DOHH2 (cell line): ENCODE data around the gene MSL2.

Source experiments
- EZH2phosphoT487 ChIP-seq: fragments of 200-600 bp; sonication (generic); IDR thresholded peaks from 2 replicates; pipeline ENCODE4 v1.6.1; 2017; ENCODE audit warnings: borderline replicate concordance, mild to moderate bottlenecking, antibody characterized with exemption, low read length, moderate library complexity, mixed read lengths
- TF ChIP-seq, protein P1 (sequence below): fragments of 200-600 bp; sonication (generic); IDR thresholded peaks from one replicate; pipeline ENCODE4 v1.5.1; 2014; ENCODE audit warnings: antibody characterized with exemption, mild to moderate bottlenecking, low read depth, low read length; ENCODE audit not compliant: poor library complexity, severe bottlenecking

DNA sequence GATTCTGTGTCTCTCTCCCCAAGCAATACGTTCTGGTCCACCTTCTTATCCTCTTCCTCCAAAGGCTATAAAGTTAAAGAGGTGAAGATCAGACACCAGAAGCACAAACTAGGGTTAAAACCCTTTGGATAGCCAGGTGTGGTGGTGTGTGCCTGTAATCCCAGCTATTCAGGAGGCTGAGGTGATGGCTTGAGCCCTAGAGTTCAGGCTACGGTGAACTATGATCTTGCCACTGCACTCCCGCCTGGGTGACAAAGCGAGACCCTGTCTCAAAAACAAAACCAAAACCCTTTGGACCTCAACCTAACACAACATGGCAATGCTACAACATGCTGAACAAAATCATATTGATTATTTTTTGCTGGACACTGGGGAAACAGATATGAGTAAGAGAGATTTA is 43.2 kb downstream of the MSL2 start:
- TF ChIP-seq, protein P1, sequence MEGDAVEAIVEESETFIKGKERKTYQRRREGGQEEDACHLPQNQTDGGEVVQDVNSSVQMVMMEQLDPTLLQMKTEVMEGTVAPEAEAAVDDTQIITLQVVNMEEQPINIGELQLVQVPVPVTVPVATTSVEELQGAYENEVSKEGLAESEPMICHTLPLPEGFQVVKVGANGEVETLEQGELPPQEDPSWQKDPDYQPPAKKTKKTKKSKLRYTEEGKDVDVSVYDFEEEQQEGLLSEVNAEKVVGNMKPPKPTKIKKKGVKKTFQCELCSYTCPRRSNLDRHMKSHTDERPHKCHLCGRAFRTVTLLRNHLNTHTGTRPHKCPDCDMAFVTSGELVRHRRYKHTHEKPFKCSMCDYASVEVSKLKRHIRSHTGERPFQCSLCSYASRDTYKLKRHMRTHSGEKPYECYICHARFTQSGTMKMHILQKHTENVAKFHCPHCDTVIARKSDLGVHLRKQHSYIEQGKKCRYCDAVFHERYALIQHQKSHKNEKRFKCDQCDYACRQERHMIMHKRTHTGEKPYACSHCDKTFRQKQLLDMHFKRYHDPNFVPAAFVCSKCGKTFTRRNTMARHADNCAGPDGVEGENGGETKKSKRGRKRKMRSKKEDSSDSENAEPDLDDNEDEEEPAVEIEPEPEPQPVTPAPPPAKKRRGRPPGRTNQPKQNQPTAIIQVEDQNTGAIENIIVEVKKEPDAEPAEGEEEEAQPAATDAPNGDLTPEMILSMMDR, result no peak
- no peak for TF ChIP-seq EZH2phosphoT487
